ENCODE measurements around the gene FUT1. TPM values are rescaled to one million over a fixed set of nuclear protein-coding genes. Genes with fewer than 3 reads are reported as not detected.

FUT1 gene
- total and polyA plus RNA-seq, 2 donors (not counting 3 experiments of a cell fraction or from before 2014, with no cell fraction given), result 1.9 to 4.8 TPM

GRCh38 chr19:48722196-48722708, 30.2 kb downstream of the FUT1 start:
- Histone ChIP-seq H3K4me3 (replicated peaks in 1 of 3; ENCODE audit: insufficient read depth in 1 of 3, low read depth in 1 of 3, low read length in 3 of 3) (no peak overlapping the region), H3K9me1 (replicated peaks; ENCODE audit: control insufficient read depth, extremely low read depth, insufficient read depth, low read length) (no peaks in the 10 kb centered on the region), H3K9ac (replicated peaks; ENCODE audit: extremely low read depth, insufficient read depth, low read length) (no peak overlapping the region), H3K9me3 (replicated peaks; ENCODE audit: control insufficient read depth, insufficient read depth, low read length) (no peaks in the 10 kb centered on the region), H3K4me1 (ENCODE audit: control insufficient read depth, extremely low read depth, insufficient read depth, low read length) (peaks cover 30% of the 10 kb centered on the region), H2AFZ (ENCODE audit: low read depth, low read length) (no peak overlapping the region), H4K20me1 (replicated peaks; ENCODE audit: control insufficient read depth, extremely low read depth, insufficient read depth, low read length) (no peaks in the 10 kb centered on the region), H3K79me2 (ENCODE audit: control insufficient read depth, insufficient read depth, low read length) (no peaks in the 10 kb centered on the region), H3K27ac (ENCODE audit: insufficient read depth, low read depth, low read length) (no peak overlapping the region), H3K36me3 (ENCODE audit: control insufficient read depth in 2 of 2, extremely low read depth in 1 of 2, insufficient read depth in 2 of 2, low read length in 2 of 2) (peaks cover 5 to 25% of the 10 kb centered on the region in 2 experiments), H3K27me3 (ENCODE audit: control insufficient read depth in 2 of 2, insufficient read depth in 2 of 2, low read length in 2 of 2) (no peaks in the 10 kb centered on the region), H3K4me2 (ENCODE audit: insufficient read depth, low read length) (no peak overlapping the region)
- peak; percentile 44 for FAIRE-seq
- DNase-seq (ENCODE audit: low read depth, low spot score), result no peak
- intact Hi-C loops (cut with micrococcal nuclease) (no loop called here), dilution Hi-C loops (cut with MboI; ENCODE audit: extremely low pct_ligation_motif_present, low sequenced_read_pairs) (no loop called here)
- ChIA-PET POLR2A (no interaction called here), CTCF (no interaction called here)
- no peak for TF ChIP-seq GATA2 (IDR thresholded peaks at IDR 0.05; ENCODE audit: insufficient read depth, insufficient read length, low read depth, low read length)
- no peak for TF ChIP-seq MYC (IDR thresholded peaks at IDR 0.05; ENCODE audit: low read depth, low read length)
- TF ChIP-seq CTCF (IDR thresholded peaks at IDR 0.05; ENCODE audit: extremely low read depth in 1 of 2, insufficient read depth in 1 of 2, low read depth in 1 of 2, low read length in 2 of 2), result no peak
- no peak for TF ChIP-seq MAX (IDR thresholded peaks at IDR 0.05; ENCODE audit: insufficient read depth, insufficient read length)
- TF ChIP-seq POLR2A (IDR thresholded peaks at IDR 0.05; ENCODE audit: low read depth, low read length), result no peak
- no peak for TF ChIP-seq JUN (IDR thresholded peaks at IDR 0.05; ENCODE audit: borderline replicate concordance, insufficient read depth, insufficient read length, low read depth)
- TF ChIP-seq POLR2AphosphoS5 (IDR thresholded peaks at IDR 0.05; ENCODE audit: insufficient read depth, low read depth, low read length), result no peak
- TF ChIP-seq FOS (IDR thresholded peaks at IDR 0.05; ENCODE audit: borderline replicate concordance, insufficient read depth, low read length), result no peak
- no peak for TF ChIP-seq EZH2 (IDR thresholded peaks at IDR 0.05; ENCODE audit: borderline replicate concordance, low read depth, low read length, severe bottlenecking)
- BruUV-seq (replicated peaks), result no TSS peak
